ENCODE data around the gene PRKAB1. TPM values are rescaled to one million over a fixed set of nuclear protein-coding genes. Genes with fewer than 3 reads are reported as not detected.

PRKAB1 gene
- total and polyA plus RNA-seq, 4 donors: 34.7 to 57.5 (median 37.9) TPM

DNA sequence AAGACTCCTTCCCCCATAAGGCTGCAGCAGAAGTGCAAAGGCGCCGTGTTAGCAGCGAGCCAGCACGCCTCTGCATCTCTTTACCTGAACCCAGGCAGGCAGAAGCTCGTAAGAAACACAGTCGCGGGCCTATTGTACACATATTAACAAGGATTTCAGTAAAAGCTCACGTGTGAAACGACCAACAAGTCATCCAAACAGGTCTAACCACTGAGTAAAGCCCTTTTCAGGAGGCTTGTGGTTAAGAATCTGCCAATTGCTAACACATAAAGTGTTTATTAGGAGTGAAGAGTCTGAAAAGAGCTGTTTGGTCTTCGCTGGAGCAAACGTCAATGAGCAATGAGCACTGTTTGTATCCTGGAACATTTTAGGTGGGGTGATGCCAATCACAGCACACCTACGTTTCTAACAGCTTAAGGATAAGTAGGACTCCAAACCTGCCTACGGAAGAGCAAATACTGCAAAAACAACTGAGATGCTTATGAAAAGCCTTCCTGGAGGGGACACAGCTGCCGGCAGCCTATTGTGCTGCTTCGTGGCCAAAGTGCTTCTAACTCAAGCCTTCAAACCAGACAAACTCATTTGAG, 43.1 kb downstream of the PRKAB1 start:
- H3K4me3 ChIP-seq: no peak overlapping the region
- WGBS, 2 donors: 69 to 88% methylated on average over 15 of the region's 15 CpGs
- TF ChIP-seq CTCF (IDR thresholded peaks at IDR 0.05; ENCODE audit: control extremely low read depth, extremely low read depth): no peak
- ATAC-seq (ENCODE audit: insufficient read depth, low FRiP score) (peak; percentile 75), DNase-seq (peak; percentile 33 to 71 (median 55))
- H3K27me3 ChIP-seq (ENCODE audit: control insufficient read depth in 3 of 3, insufficient read depth in 3 of 3, low read length in 2 of 3): no peaks in the 10 kb centered on the region
- H3K36me3 ChIP-seq (ENCODE audit: control insufficient read depth in 4 of 4, insufficient read depth in 4 of 4, low read length in 4 of 4): peaks cover 0 to 28% (median 2%) of the 10 kb centered on the region in 4 donors
- peaks cover 0 to 14% (median 4%) of the 10 kb centered on the region in 5 donors for H3K4me1 ChIP-seq (ENCODE audit: control insufficient read depth in 5 of 5, insufficient read depth in 5 of 5, low read length in 5 of 5)
- H3K27ac ChIP-seq (ENCODE audit: low read depth in 1 of 2, low read length in 1 of 2): peak overlapping the region in 1 of 2 donors; percentile 90
- no peak overlapping the region for H3K9ac ChIP-seq (ENCODE audit: insufficient read depth in 1 of 2, low read length in 2 of 2)
- peaks cover 0 to 2% (median 0%) of the 10 kb centered on the region in 4 donors for H3K9me3 ChIP-seq (ENCODE audit: control insufficient read depth in 4 of 4, insufficient read depth in 3 of 4, low read length in 3 of 4)

DNA sequence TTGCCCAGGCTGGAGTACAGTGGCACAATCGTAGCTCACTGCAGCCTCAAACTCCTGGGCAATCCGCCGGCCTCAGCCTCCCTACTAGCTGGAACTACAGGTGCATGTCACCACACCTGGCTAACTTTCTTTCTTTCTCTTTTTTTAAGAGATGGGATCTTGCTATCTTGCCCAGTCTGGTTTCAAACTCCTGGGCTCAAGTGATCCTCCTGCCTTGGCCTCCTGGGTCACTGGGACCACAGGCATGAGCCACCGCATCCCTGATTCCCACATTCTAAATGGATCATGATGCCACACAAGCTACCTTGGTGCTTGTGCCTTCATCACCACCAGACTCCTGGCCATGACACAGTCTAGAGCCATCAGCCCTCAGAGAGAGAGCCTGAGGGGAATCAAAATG, 43.8 kb downstream of the PRKAB1 start:
- no peak for TF ChIP-seq CTCF (IDR thresholded peaks at IDR 0.05; ENCODE audit: control extremely low read depth, extremely low read depth)
- Histone ChIP-seq H3K4me3 (no peak overlapping the region), H3K9me3 (ENCODE audit: control insufficient read depth in 4 of 4, insufficient read depth in 3 of 4, low read length in 3 of 4) (peaks cover 0 to 2% (median 0%) of the 10 kb centered on the region in 4 donors), H3K27ac (ENCODE audit: low read depth in 1 of 2, low read length in 1 of 2) (peak overlapping the region in 1 of 2 donors; percentile 90), H3K4me1 (ENCODE audit: control insufficient read depth in 5 of 5, insufficient read depth in 5 of 5, low read length in 5 of 5) (peaks cover 0 to 14% (median 4%) of the 10 kb centered on the region in 5 donors), H3K9ac (ENCODE audit: insufficient read depth in 1 of 2, low read length in 2 of 2) (no peak overlapping the region), H3K27me3 (ENCODE audit: control insufficient read depth in 3 of 3, insufficient read depth in 3 of 3, low read length in 2 of 3) (no peaks in the 10 kb centered on the region), H3K36me3 (ENCODE audit: control insufficient read depth in 4 of 4, insufficient read depth in 4 of 4, low read length in 4 of 4) (peaks cover 0 to 28% (median 2%) of the 10 kb centered on the region in 4 donors)
- ATAC-seq (ENCODE audit: insufficient read depth, low FRiP score) (no peak), DNase-seq (no peak)
- 91 to 97% methylated on average over 4 of the region's 4 CpGs for WGBS, 2 donors

DNA sequence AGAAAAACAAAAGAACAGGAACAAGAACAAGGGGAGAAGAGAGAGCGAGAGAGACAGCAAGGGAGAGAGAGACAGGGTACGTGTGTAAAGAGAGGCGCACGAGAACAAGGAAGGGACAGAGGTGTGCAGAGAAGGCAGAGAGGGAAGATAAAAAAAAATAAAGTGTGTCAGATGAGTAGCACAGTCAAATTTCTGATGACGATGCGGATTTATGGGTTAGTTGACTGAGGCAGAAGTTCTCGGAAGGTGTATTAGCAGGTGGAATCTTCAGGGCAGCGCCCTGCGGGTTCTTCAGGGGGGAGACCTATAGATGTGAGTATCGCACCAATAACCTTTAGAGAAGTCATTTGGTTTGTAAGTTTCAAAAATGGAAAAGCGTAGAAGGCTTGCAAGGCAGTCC, 44.8 kb downstream of the PRKAB1 start:
- Histone ChIP-seq H3K9me3 (ENCODE audit: control insufficient read depth in 4 of 4, insufficient read depth in 3 of 4, low read length in 3 of 4) (peaks cover 0 to 2% (median 0%) of the 10 kb centered on the region in 4 donors), H3K4me1 (ENCODE audit: control insufficient read depth in 5 of 5, insufficient read depth in 5 of 5, low read length in 5 of 5) (peaks cover 0 to 14% (median 4%) of the 10 kb centered on the region in 5 donors), H3K4me3 (no peak overlapping the region), H3K36me3 (ENCODE audit: control insufficient read depth in 4 of 4, insufficient read depth in 4 of 4, low read length in 4 of 4) (peaks cover 0 to 28% (median 2%) of the 10 kb centered on the region in 4 donors), H3K9ac (ENCODE audit: insufficient read depth in 1 of 2, low read length in 2 of 2) (no peak overlapping the region), H3K27me3 (ENCODE audit: control insufficient read depth in 3 of 3, insufficient read depth in 3 of 3, low read length in 2 of 3) (no peaks in the 10 kb centered on the region), H3K27ac (ENCODE audit: low read depth in 1 of 2, low read length in 1 of 2) (peak overlapping the region in 1 of 2 donors; percentile 90)
- 97% methylated on average over 11 of the region's 11 CpGs for WGBS, 2 donors
- TF ChIP-seq CTCF (IDR thresholded peaks at IDR 0.05; ENCODE audit: control extremely low read depth, extremely low read depth): no peak
- DNase-seq (no peak), ATAC-seq (ENCODE audit: insufficient read depth, low FRiP score) (no peak)
